Measurements from ENCODE around the gene LARGE2. TPM values are rescaled to one million over a fixed set of nuclear protein-coding genes. Genes with fewer than 3 reads are reported as not detected.

Gene LARGE2
- polyA plus RNA-seq, 1 donor from 2014 or later = not detected

GRCh38 chr11:45942381-45942780 is 19.9 kb downstream of the LARGE2 start:
- Histone ChIP-seq H3K27ac (ENCODE audit: low read length) (no peak overlapping the region), H3K9ac (ENCODE audit: low read length) (no peak overlapping the region), H3K79me2 (replicated peaks; ENCODE audit: insufficient read depth, low read length) (no peaks in the 10 kb centered on the region), H2AFZ (ENCODE audit: low read depth, low read length) (no peak overlapping the region), H3K36me3 (ENCODE audit: insufficient read depth, low read length) (no peaks in the 10 kb centered on the region), H3K4me3 (ENCODE audit: low read length) (no peak overlapping the region), H3F3A (ENCODE audit: insufficient read depth, low read length, poor library complexity, severe bottlenecking) (no peaks in the 10 kb centered on the region), H3K4me2 (ENCODE audit: low read length) (no peak overlapping the region), H4K20me1 (ENCODE audit: insufficient read depth) (no peaks in the 10 kb centered on the region), H3K9me2 (ENCODE audit: insufficient read depth, low read length) (no peaks in the 10 kb centered on the region), H3K27me3 (ENCODE audit: insufficient read depth, low read depth, low read length) (no peaks in the 10 kb centered on the region), H3K9me3 (ENCODE audit: low read length) (no peaks in the 10 kb centered on the region)
- TF ChIP-seq MXI1 (conservative IDR thresholded peaks at IDR 0.05; ENCODE audit: poor library complexity, severe bottlenecking) = no peak
- no peak for TF ChIP-seq TAF1 (IDR thresholded peaks at IDR 0.05; ENCODE audit: low read depth)
- no peak for TF ChIP-seq EP300 (conservative IDR thresholded peaks at IDR 0.05; ENCODE audit: poor library complexity, severe bottlenecking)
- TF ChIP-seq POLR2AphosphoS5 (IDR thresholded peaks at IDR 0.05) = no peak
- no peak for TF ChIP-seq REST (IDR thresholded peaks at IDR 0.05; ENCODE audit: borderline replicate concordance)
- TF ChIP-seq SMC3 (conservative IDR thresholded peaks at IDR 0.05; ENCODE audit: poor library complexity) = no peak
- no peak for TF ChIP-seq RAD21 (conservative IDR thresholded peaks at IDR 0.05)
- no peak for TF ChIP-seq EZH2 (IDR thresholded peaks at IDR 0.05; ENCODE audit: borderline replicate concordance, insufficient read depth, low read length, poor library complexity, severe bottlenecking)
- TF ChIP-seq CTCF (IDR thresholded peaks at IDR 0.05; ENCODE audit: poor library complexity, severe bottlenecking) = no peak

GRCh38 chr11:45945397-45945999 is 23.0 kb downstream of the LARGE2 start:
- Histone ChIP-seq H3K9ac (ENCODE audit: low read length) (no peak overlapping the region), H3F3A (ENCODE audit: insufficient read depth, low read length, poor library complexity, severe bottlenecking) (no peaks in the 10 kb centered on the region), H4K20me1 (ENCODE audit: insufficient read depth) (no peaks in the 10 kb centered on the region), H2AFZ (ENCODE audit: low read depth, low read length) (no peak overlapping the region), H3K4me3 (ENCODE audit: low read length) (no peak overlapping the region), H3K27me3 (ENCODE audit: insufficient read depth, low read depth, low read length) (no peaks in the 10 kb centered on the region), H3K4me2 (ENCODE audit: low read length) (no peak overlapping the region), H3K9me2 (ENCODE audit: insufficient read depth, low read length) (no peaks in the 10 kb centered on the region), H3K27ac (ENCODE audit: low read length) (no peak overlapping the region), H3K9me3 (ENCODE audit: low read length) (no peaks in the 10 kb centered on the region), H3K36me3 (ENCODE audit: insufficient read depth, low read length) (no peaks in the 10 kb centered on the region), H3K79me2 (replicated peaks; ENCODE audit: insufficient read depth, low read length) (no peaks in the 10 kb centered on the region)
- TF ChIP-seq MXI1 (conservative IDR thresholded peaks at IDR 0.05; ENCODE audit: poor library complexity, severe bottlenecking) (no peak), REST (IDR thresholded peaks at IDR 0.05; ENCODE audit: borderline replicate concordance) (no peak), CTCF (IDR thresholded peaks at IDR 0.05; ENCODE audit: poor library complexity, severe bottlenecking) (no peak), RAD21 (conservative IDR thresholded peaks at IDR 0.05) (no peak), EP300 (conservative IDR thresholded peaks at IDR 0.05; ENCODE audit: poor library complexity, severe bottlenecking) (no peak), POLR2AphosphoS5 (IDR thresholded peaks at IDR 0.05) (no peak), EZH2 (IDR thresholded peaks at IDR 0.05; ENCODE audit: borderline replicate concordance, insufficient read depth, low read length, poor library complexity, severe bottlenecking) (no peak), SMC3 (conservative IDR thresholded peaks at IDR 0.05; ENCODE audit: poor library complexity) (no peak), TAF1 (IDR thresholded peaks at IDR 0.05; ENCODE audit: low read depth) (no peak)

Measured in neural cell (in vitro differentiated cells).